Neural cell (in vitro differentiated cells): ENCODE data around the gene OR2AT4. TPM values are rescaled to one million over a fixed set of nuclear protein-coding genes. Genes with fewer than 3 reads are reported as not detected.
"Not testable (repeated sequence)": the region's sequence is repeated elsewhere in the genome, so short reads cannot be mapped to it uniquely, and the experiment has no call there.

Experiments used
- H2AFZ ChIP-seq: fragments of 200-600, 300-800 bp; sonication (generic), shearing (Covaris generic); 2 replicates; pipeline ENCODE4 v1.6.0; 2014; ENCODE audit warnings: low read depth, mild to moderate bottlenecking, antibody characterized with exemption, low read length, moderate library complexity
- H3F3A ChIP-seq: fragments of 200-600 bp; shearing (Covaris generic); 2 replicates; pipeline ENCODE4 v1.6.1; 2016; ENCODE audit warnings: mild to moderate bottlenecking, moderate library complexity, mixed read lengths, antibody characterized with exemption, low read length; ENCODE audit not compliant: insufficient read depth, poor library complexity, severe bottlenecking
- H3K27ac ChIP-seq: fragments of 200-600, 300-800 bp; sonication (generic), shearing (Covaris generic); 2 replicates; pipeline ENCODE4 v1.5.1; 2014; ENCODE audit warnings: mild to moderate bottlenecking, low read length, moderate library complexity
- H3K27me3 ChIP-seq: fragments of 300-800, 200-600 bp; sonication (generic), shearing (Covaris generic); 2 replicates; pipeline ENCODE4 v1.6.0; 2014; ENCODE audit warnings: mild to moderate bottlenecking, low read depth, low read length, moderate library complexity; ENCODE audit not compliant: insufficient read depth
- H3K36me3 ChIP-seq: fragments of 300-800, 200-600 bp; sonication (generic), shearing (Covaris generic); 2 replicates; pipeline ENCODE4 v1.5.1; 2014; ENCODE audit warnings: mild to moderate bottlenecking, antibody characterized with exemption, low read length, moderate library complexity; ENCODE audit not compliant: insufficient read depth
- H3K4me2 ChIP-seq: fragments of 300-800, 200-600 bp; sonication (generic), shearing (Covaris generic); 2 replicates; pipeline ENCODE4 v1.6.0; 2014; ENCODE audit warnings: mild to moderate bottlenecking, low read length
- H3K4me3 ChIP-seq: fragments of 300-800, 200-600 bp; sonication (generic), shearing (Covaris generic); 2 replicates; pipeline ENCODE4 v1.5.1; 2014; ENCODE audit warnings: mild to moderate bottlenecking, low read length, moderate library complexity
- H3K79me2 ChIP-seq: fragments of 200-600 bp; shearing (Covaris generic); replicated peaks from 2 replicates; pipeline ENCODE4 v1.6.0; 2014; ENCODE audit warnings: mild to moderate bottlenecking, low read length, moderate library complexity; ENCODE audit not compliant: insufficient read depth
- H3K9ac ChIP-seq: fragments of 300-800, 200-600 bp; sonication (generic), shearing (Covaris generic); 2 replicates; pipeline ENCODE4 v1.6.1; 2016; ENCODE audit warnings: mild to moderate bottlenecking, low read length, mixed read lengths
- H3K9me2 ChIP-seq: fragments of 200-600 bp; shearing (Covaris generic); 2 replicates; pipeline ENCODE4 v1.6.1; 2016; ENCODE audit warnings: mild to moderate bottlenecking, low read length, mixed read lengths; ENCODE audit not compliant: insufficient read depth
- H3K9me3 ChIP-seq: fragments of 200-600, 300-800 bp; sonication (generic), shearing (Covaris generic); 2 replicates; pipeline ENCODE4 v1.6.1; 2016; ENCODE audit warnings: mild to moderate bottlenecking, mixed run types, low read length, moderate library complexity, mixed read lengths
- H4K20me1 ChIP-seq: fragments of 200-600 bp; shearing (Covaris generic); 2 replicates; pipeline ENCODE4 v1.6.1; 2016; ENCODE audit warnings: mild to moderate bottlenecking, mixed run types; ENCODE audit not compliant: insufficient read depth
- CTCF ChIP-seq: fragments of 450-650 bp; IDR thresholded peaks from 2 replicates; pipeline ENCODE4 v1.5.1; 2014; ENCODE audit warnings: antibody characterized with exemption, mild to moderate bottlenecking, moderate library complexity; ENCODE audit not compliant: poor library complexity, severe bottlenecking
- EP300 ChIP-seq: fragments of 450-650 bp; conservative IDR thresholded peaks from 2 replicates; pipeline ENCODE4 v1.6.1; 2014; ENCODE audit warnings: antibody characterized with exemption, mild to moderate bottlenecking, moderate library complexity; ENCODE audit not compliant: poor library complexity, severe bottlenecking
- EZH2 ChIP-seq: fragments of 200-600, 300-800 bp; shearing (Covaris generic), sonication (generic); IDR thresholded peaks from 2 replicates; pipeline ENCODE4 v1.6.1; 2014; ENCODE audit warnings: antibody characterized with exemption, low read length, borderline replicate concordance, mild to moderate bottlenecking; ENCODE audit not compliant: insufficient read depth, poor library complexity, severe bottlenecking
- MXI1 ChIP-seq: fragments of 450-650 bp; conservative IDR thresholded peaks from 2 replicates; pipeline ENCODE4 v1.6.1; 2014; ENCODE audit warnings: antibody characterized with exemption, mild to moderate bottlenecking; ENCODE audit not compliant: poor library complexity, severe bottlenecking
- POLR2AphosphoS5 ChIP-seq: IDR thresholded peaks from 2 replicates; pipeline ENCODE4 v1.6.1; 2012
- RAD21 ChIP-seq: fragments of 450-650 bp; conservative IDR thresholded peaks from 2 replicates; pipeline ENCODE4 v1.6.1; 2014; ENCODE audit warnings: antibody characterized with exemption, mild to moderate bottlenecking, moderate library complexity
- REST ChIP-seq: IDR thresholded peaks from 2 replicates; pipeline ENCODE4 v1.6.1; 2012; ENCODE audit warnings: borderline replicate concordance
- SMC3 ChIP-seq: fragments of 450-650 bp; conservative IDR thresholded peaks from 2 replicates; pipeline ENCODE4 v1.6.1; 2014; ENCODE audit warnings: antibody characterized with exemption, mild to moderate bottlenecking, moderate library complexity; ENCODE audit not compliant: poor library complexity
- TAF1 ChIP-seq: IDR thresholded peaks from 2 replicates; pipeline ENCODE4 v1.6.1; 2012; ENCODE audit warnings: low read depth
- polyA plus RNA-seq: library from polyadenylated mRNA; depleted of rRNA; stranded (reverse); fragments of >200 nt; gene quantifications from 2 replicates; pipeline ENCODE4 v1.2.3, GENCODE V29; 2014

OR2AT4 gene
- polyA plus RNA-seq, 1 donor from 2014 or later = not detected

- not testable (repeated sequence) for H3K9ac ChIP-seq
These were observed 1.5 kb upstream of the OR2AT4 start for GRCh38 chr11:75098181-75098580.

GRCh38 chr11:75097173-75097557, 489 bp upstream of the OR2AT4 start:
- no peaks in the 10 kb centered on the region for H3K79me2 ChIP-seq
- no peak overlapping the region for H3K9ac ChIP-seq
- no peaks in the 10 kb centered on the region for H3F3A ChIP-seq
- H3K27me3 ChIP-seq = no peaks in the 10 kb centered on the region
- H3K27ac ChIP-seq = no peak overlapping the region
- H3K4me3 ChIP-seq = no peak overlapping the region
- no peaks in the 10 kb centered on the region for H3K9me3 ChIP-seq
- H4K20me1 ChIP-seq = no peaks in the 10 kb centered on the region
- H3K4me2 ChIP-seq = no peak overlapping the region
- no peak overlapping the region for H2AFZ ChIP-seq
- TF ChIP-seq EZH2 (no peak), RAD21 (no peak)
- H3K9me2 ChIP-seq = no peaks in the 10 kb centered on the region
- H3K36me3 ChIP-seq = no peaks in the 10 kb centered on the region

More at GRCh38 chr11:75098181-75098580, 1.5 kb upstream of the OR2AT4 start:
- H4K20me1 ChIP-seq, H3K27me3 ChIP-seq, H3K9me3 ChIP-seq, H3F3A ChIP-seq, H3K4me3 ChIP-seq, H3K27ac ChIP-seq, H3K36me3 ChIP-seq, H2AFZ ChIP-seq, H3K79me2 ChIP-seq, H3K9me2 ChIP-seq, H3K4me2 ChIP-seq: not testable (repeated sequence)

- not testable (repeated sequence) for H3K9me3 ChIP-seq, H3F3A ChIP-seq, H3K4me2 ChIP-seq, H2AFZ ChIP-seq, H3K9ac ChIP-seq, H3K27me3 ChIP-seq, H3K27ac ChIP-seq, H3K79me2 ChIP-seq, H4K20me1 ChIP-seq, H3K36me3 ChIP-seq, H3K4me3 ChIP-seq, H3K9me2 ChIP-seq
These were observed 2.3 kb downstream of the OR2AT4 start for GRCh38 chr11:75094382-75094781.

GRCh38 chr11:75090671-75091177, 6.0 kb downstream of the OR2AT4 start:
- TF ChIP-seq EP300 = no peak
- no peak for TF ChIP-seq RAD21
- TF ChIP-seq EZH2 = no peak
- no peak for TF ChIP-seq REST
- TF ChIP-seq TAF1 = no peak
- TF ChIP-seq MXI1 = no peak
- no peak for TF ChIP-seq POLR2AphosphoS5
- TF ChIP-seq CTCF = no peak
- no peak for TF ChIP-seq SMC3

More at GRCh38 chr11:75090671-75091177, 6.0 kb downstream of the OR2AT4 start:
- H3K27me3 ChIP-seq = no peaks in the 10 kb centered on the region
- no peaks in the 10 kb centered on the region for H4K20me1 ChIP-seq
- H3K9me2 ChIP-seq = no peaks in the 10 kb centered on the region
- H2AFZ ChIP-seq = no peak overlapping the region
- no peaks in the 10 kb centered on the region for H3K9me3 ChIP-seq
- H3K27ac ChIP-seq = no peak overlapping the region
- no peaks in the 10 kb centered on the region for H3K79me2 ChIP-seq
- H3K4me2 ChIP-seq = no peak overlapping the region
- H3K9ac ChIP-seq = no peak overlapping the region
- no peak overlapping the region for H3K4me3 ChIP-seq
- no peaks in the 10 kb centered on the region for H3K36me3 ChIP-seq
- no peaks in the 10 kb centered on the region for H3F3A ChIP-seq
